Activated CD4-positive, alpha-beta T cell treated with anti-CD3 and anti-CD28 coated beads, Interleukin-2, Interleukin-6, amounts not matched to agents 100 ng/mL and 50 ng/mL, durations not matched to agents 16 hours and 8 hours (primary cell): ENCODE data around the gene TMED4.
"Not testable (repeated sequence)": the region's sequence is repeated elsewhere in the genome, so short reads cannot be mapped to it uniquely, and the experiment has no call there.

ENCODE experiments used
- DNase-seq: peaks from one replicate; pipeline ENCODE4 v3.0.0-alpha.2; 2020

The TMED4 gene

GRCh38 chr7:44607141-44608068, 25.4 kb upstream of the TMED4 start:
- no peak for DNase-seq

GRCh38 chr7:44606341-44607140, 24.5 kb upstream of the TMED4 start, which contains the start of gene OGDH:
Gene OGDH, plus strand, starts transcription at chr7:44606627. Its CDS starts 17,717 bp downstream, at chr7:44624344.
- peak; percentile 100 for DNase-seq

- no peak for DNase-seq
Measured at GRCh38 chr7:44604941-44605340, 22.9 kb upstream of the TMED4 start.

- no peak for DNase-seq
Measured at GRCh38 chr7:44603193-44603592, 21.2 kb upstream of the TMED4 start.

GRCh38 chr7:44602576-44602910, 20.5 kb upstream of the TMED4 start:
- DNase-seq = no peak

- DNase-seq = no peak
Measured at GRCh38 chr7:44599222-44599621, 17.2 kb upstream of the TMED4 start.

- not testable (repeated sequence) for DNase-seq
Measured at GRCh38 chr7:44597181-44597580, 15.2 kb upstream of the TMED4 start.

GRCh38 chr7:44595934-44596635, 14.1 kb upstream of the TMED4 start:
- DNase-seq = no peak

GRCh38 chr7:44590910-44591309, 8.9 kb upstream of the TMED4 start:
- DNase-seq = no peak

GRCh38 chr7:44587843-44588711, 6.0 kb upstream of the TMED4 start:
- peak; percentile 75 for DNase-seq

- DNase-seq = no peak
Measured at GRCh38 chr7:44583146-44583865, 1.3 kb upstream of the TMED4 start.

- peak; percentile 61 for DNase-seq
Measured at GRCh38 chr7:44580945-44581878, 819 bp downstream of the TMED4 start.

- no peak for DNase-seq
Measured at GRCh38 chr7:44576228-44576627, 5.8 kb downstream of the TMED4 start.

- DNase-seq = no peak
Measured at GRCh38 chr7:44575054-44575453, 7.0 kb downstream of the TMED4 start.

- DNase-seq = no peak
Measured at GRCh38 chr7:44574287-44574872, 7.7 kb downstream of the TMED4 start.

- DNase-seq = peak; percentile 97
Measured at GRCh38 chr7:44573464-44574286, 8.4 kb downstream of the TMED4 start, which contains the start of gene DDX56. Gene DDX56, minus strand, starts transcription at chr7:44573908. Its CDS starts 13 bp downstream, at chr7:44573895.

- no peak for DNase-seq
Measured at GRCh38 chr7:44572771-44573170, 9.3 kb downstream of the TMED4 start.

- DNase-seq = no peak
Measured at GRCh38 chr7:44569959-44570358, 12.1 kb downstream of the TMED4 start.
